Panc1 (cell line): Measurements from ENCODE around the gene BATF2.

ENCODE experiments used
- CTCF ChIP-seq: fragments of 450-650 bp; IDR thresholded peaks from 2 replicates; pipeline ENCODE4 v1.5.1; 2017; ENCODE audit warnings: mild to moderate bottlenecking
- POLR2AphosphoS5 ChIP-seq: IDR thresholded peaks from 2 replicates; pipeline ENCODE4 v1.6.1; 2012; ENCODE audit warnings: mild to moderate bottlenecking, low read depth, low read length, moderate library complexity

GRCh38 chr11:64971421-64972233, 25.1 kb downstream of the BATF2 start, which contains the start of gene MAJIN:
- no peak for TF ChIP-seq CTCF
- peak; percentile 73 for TF ChIP-seq POLR2AphosphoS5
